Measurements from ENCODE around the gene TMPO.

- TF ChIP-seq POLR2A (IDR thresholded peaks at IDR 0.05) (no peak), CTCF (IDR thresholded peaks at IDR 0.05) (no peak)
Measured at GRCh38 chr12:98538031-98538430, 22.6 kb downstream of the TMPO start.

Measured in vagina (tissue), 2 donors.